HCT116 (cell line): Measurements from ENCODE around the gene FAM20B. TPM values are rescaled to one million over a fixed set of nuclear protein-coding genes. Genes with fewer than 3 reads are reported as not detected.

Source experiments
- ATAC-seq: fragments of 200-7000 bp; cut with Tn5 transposase; 2 replicates; pipeline ENCODE4 v1.9.1; 2020; ENCODE audit warnings: mild to moderate bottlenecking, moderate library complexity
- BruUV-seq: library from RNA; stranded (reverse); fragments of 400-500 nt; replicated peaks from 2 replicates; lab custom pipeline; 2021; lab: Mats Ljungman, UMichigan
- CTCF ChIA-PET: fragments of 300-600 bp; sonication (Branson Sonifier 250); formaldehyde crosslinking; loops from one replicate; lab custom pipeline; 2021; ENCODE audit warnings: antibody characterized with exemption; lab: Charles Lee
- POLR2A ChIA-PET: fragments of 300-600, 350-600 bp; sonication (Branson Sonifier 250); formaldehyde crosslinking; loops from one replicate; lab custom pipeline; 2021; ENCODE audit warnings: antibody characterized with exemption; lab: Charles Lee
- RAD21 ChIA-PET, 2 experiments: fragments of 300-600 bp; sonication (Branson Sonifier 250); formaldehyde crosslinking; loops; one replicate each; lab custom pipeline; 2023; ENCODE audit warnings: low total read pairs in 2 of 2; ENCODE audit not compliant: uncharacterized antibody in 2 of 2, unreplicated experiment in 2 of 2, low non-redundant PET in 1 of 2; lab: Charles Lee
- DNase-seq: peaks from one replicate; pipeline ENCODE4 v3.0.0-alpha.2; 2010; ENCODE audit warnings: low read depth, low spot score
- H2AFZ ChIP-seq: fragments of 200-600 bp; shearing (Covaris generic), sonication (generic); 2 replicates; pipeline ENCODE4 v1.6.1; 2017; ENCODE audit warnings: low read depth, mixed run types, mixed read lengths, antibody characterized with exemption, low read length; ENCODE audit not compliant: poor library complexity, severe bottlenecking
- H3K27ac ChIP-seq: 2 replicates; pipeline ENCODE4 v1.5.1; 2012; ENCODE audit warnings: low read depth, low read length
- H3K27me3 ChIP-seq: fragments of 200-600 bp; sonication (generic); 2 replicates; pipeline ENCODE4 v1.6.1; 2016; ENCODE audit warnings: mixed run types, low read length, mixed read lengths; ENCODE audit not compliant: insufficient read depth
- H3K36me3 ChIP-seq, 2 experiments: fragments of 200-500 bp in 1 of 2; fragments of 200-600 bp in 1 of 2; sonication (Bioruptor generic) in 1 of 2; sonication (generic) in 1 of 2; 2 replicates each; pipeline versions ENCODE4 v1.5.1 to v1.6.1; 2014 to 2016; ENCODE audit warnings: low read length in 2 of 2, inconsistent platforms in 1 of 2, mixed read lengths in 1 of 2, mixed run types in 1 of 2; ENCODE audit not compliant: insufficient read depth in 2 of 2, control insufficient read depth in 1 of 2
- H3K4me1 ChIP-seq, 2 experiments: fragments of 200-600 bp in 1 of 2; sonication (generic) in 1 of 2; 2 replicates each; pipeline versions ENCODE4 v1.5.1 to v1.6.1; 2012 to 2017; ENCODE audit warnings: low read length in 2 of 2, inconsistent platforms in 1 of 2, mild to moderate bottlenecking in 1 of 2, mixed read lengths in 1 of 2, mixed run types in 1 of 2, moderate library complexity in 1 of 2; ENCODE audit not compliant: insufficient read depth in 2 of 2, control insufficient read depth in 1 of 2
- H3K4me2 ChIP-seq: fragments of 200-600 bp; sonication (generic); 2 replicates; pipeline ENCODE4 v1.6.1; 2017; ENCODE audit warnings: mixed run types, low read length, mixed read lengths
- H3K4me3 ChIP-seq, 2 experiments: fragments of 200-600 bp in 1 of 2; sonication (generic) in 1 of 2; replicated peaks in 1 of 2; 2 replicates each; pipeline ENCODE4 v1.5.1; 2011 to 2016; ENCODE audit warnings: low read length in 2 of 2, control low read depth in 1 of 2, low read depth in 1 of 2, mild to moderate bottlenecking in 1 of 2, mixed read lengths in 1 of 2, mixed run types in 1 of 2
- H3K79me2 ChIP-seq: fragments of 200-600 bp; sonication (generic); 2 replicates; pipeline ENCODE4 v1.6.1; 2017; ENCODE audit warnings: mild to moderate bottlenecking, mixed run types, low read length, moderate library complexity, mixed read lengths; ENCODE audit not compliant: insufficient read depth
- H3K9ac ChIP-seq: fragments of 200-600 bp; sonication (generic); 2 replicates; pipeline ENCODE4 v1.6.1; 2016; ENCODE audit warnings: low read length, mixed read lengths
- H3K9me2 ChIP-seq: fragments of 200-600 bp; sonication (generic), shearing (Covaris generic); 2 replicates; pipeline ENCODE4 v1.6.1; 2017; ENCODE audit warnings: mixed run types, mild to moderate bottlenecking, moderate library complexity; ENCODE audit not compliant: insufficient read depth
- H3K9me3 ChIP-seq, 2 experiments: fragments of 200-500 bp in 1 of 2; fragments of 200-600 bp in 1 of 2; sonication (Bioruptor generic) in 1 of 2; sonication (generic) in 1 of 2; 2 replicates each; pipeline ENCODE4 v1.6.1; 2014 to 2017; ENCODE audit warnings: low read length in 2 of 2, mixed read lengths in 2 of 2, inconsistent platforms in 1 of 2, low read depth in 1 of 2, mild to moderate bottlenecking in 1 of 2, mixed run types in 1 of 2, moderate library complexity in 1 of 2; ENCODE audit not compliant: control insufficient read depth in 1 of 2, insufficient read depth in 1 of 2
- H4K20me1 ChIP-seq: fragments of 200-600 bp; sonication (generic), shearing (Covaris generic); 2 replicates; pipeline ENCODE4 v1.6.1; 2017; ENCODE audit warnings: mixed run types, mild to moderate bottlenecking, moderate library complexity; ENCODE audit not compliant: insufficient read depth
- CBX3 ChIP-seq: IDR thresholded peaks from 2 replicates; pipeline ENCODE4 v1.6.1; 2012; ENCODE audit warnings: low read depth
- EGR1 ChIP-seq: IDR thresholded peaks from 2 replicates; pipeline ENCODE4 v1.6.1; 2012; ENCODE audit warnings: low read depth
- ELF1 ChIP-seq: IDR thresholded peaks from 2 replicates; pipeline ENCODE4 v1.6.1; 2012; ENCODE audit warnings: low read depth, borderline replicate concordance
- EZH2phosphoT487 ChIP-seq: fragments of 200-600 bp; IDR thresholded peaks from 2 replicates; pipeline ENCODE4 v1.6.1; 2018; ENCODE audit warnings: antibody characterized with exemption, borderline replicate concordance
- JUND ChIP-seq: IDR thresholded peaks from 2 replicates; pipeline ENCODE4 v1.6.1; 2012
- POLR2A ChIP-seq: IDR thresholded peaks from 2 replicates; pipeline ENCODE4 v1.7.0; 2011; ENCODE audit warnings: borderline replicate concordance; ENCODE audit not compliant: insufficient read depth, insufficient read length; ENCODE audit errors: extremely low read depth
- POLR2AphosphoS5 ChIP-seq: IDR thresholded peaks from 2 replicates; pipeline ENCODE4 v1.6.1; 2011; ENCODE audit warnings: mild to moderate bottlenecking, low read depth, low read length, moderate library complexity
- RAD21 ChIP-seq: IDR thresholded peaks from 2 replicates; pipeline ENCODE4 v1.6.1; 2012; ENCODE audit warnings: low read depth, mild to moderate bottlenecking
- SIN3A ChIP-seq: IDR thresholded peaks from 2 replicates; pipeline ENCODE4 v1.6.1; 2012; ENCODE audit warnings: low read depth
- SP1 ChIP-seq: IDR thresholded peaks from 2 replicates; pipeline ENCODE4 v1.6.1; 2012; ENCODE audit warnings: low read depth
- TCF7L2 ChIP-seq: IDR thresholded peaks from 2 replicates; pipeline ENCODE4 v1.7.0; 2011; ENCODE audit warnings: borderline replicate concordance, inconsistent platforms; ENCODE audit not compliant: insufficient read depth, insufficient read length; ENCODE audit errors: extremely low read depth
- YY1 ChIP-seq: IDR thresholded peaks from 2 replicates; pipeline ENCODE4 v1.6.1; 2011; ENCODE audit warnings: low read length, low read depth, moderate library complexity, mild to moderate bottlenecking; ENCODE audit not compliant: insufficient replicate concordance; ENCODE audit errors: extremely low read depth
- ZFX ChIP-seq: fragments of 450-650 bp; IDR thresholded peaks from 2 replicates; pipeline ENCODE4 v1.6.1; 2017
- ZNF274 ChIP-seq: fragments of 200-500 bp; sonication (Bioruptor generic); IDR thresholded peaks from 2 replicates; pipeline ENCODE4 v1.6.1; 2014; ENCODE audit warnings: mild to moderate bottlenecking, low read depth, low read length, inconsistent platforms
- intact Hi-C: fragments of 100-400 bp; cut with micrococcal nuclease; formaldehyde crosslinking; loops from 2 replicates; pipeline ENCODE4 v1.10.0; 2022
- total RNA-seq: library from RNA; stranded (reverse); gene quantifications from one replicate; pipeline ENCODE4 v1.2.1, GENCODE V29; 2021; ENCODE audit not compliant: unreplicated experiment

Gene FAM20B
- total RNA-seq, 1 experiment from 2014 or later = 36.7 TPM

DNA sequence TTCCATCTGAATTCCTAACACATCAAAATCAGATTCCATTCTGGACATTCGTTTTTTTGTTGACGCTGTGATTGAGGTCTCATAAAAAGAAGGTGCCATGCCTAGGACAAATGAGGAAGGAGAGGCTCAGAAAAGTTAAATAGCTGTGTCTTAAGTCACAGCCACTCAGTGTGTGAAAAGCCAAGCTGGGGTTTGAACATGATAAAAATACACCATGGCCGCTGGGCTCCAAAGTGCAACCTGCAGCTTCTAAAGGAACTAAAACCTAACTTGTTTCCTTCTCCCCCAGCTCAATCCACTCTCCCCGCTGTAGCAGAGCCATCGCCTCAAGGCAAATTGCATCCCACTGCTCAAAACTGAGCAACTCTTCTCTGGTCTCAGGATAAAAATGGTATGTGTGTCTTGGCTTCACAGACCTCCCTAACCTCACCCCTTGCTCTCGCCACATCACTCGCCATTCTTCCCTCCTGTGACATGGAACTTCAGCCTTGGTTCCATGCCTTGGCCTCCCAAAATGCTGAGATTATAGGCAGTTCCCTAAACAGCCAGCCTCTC, 22.1 kb upstream of the FAM20B start:
- CTCF ChIA-PET = interaction anchor here (0.7 to 4.1 kb wide), 20 partner anchors 75 to 972 kb away, joined by 3 to 42 read pairs (median 6); no protein-coding TSS in a partner anchor
- Histone ChIP-seq H3K4me1 (peaks cover 0 to 11% of the 10 kb centered on the region in 2 experiments; a peak in 3 of 4 replicates), H2AFZ (no peak overlapping the region), H4K20me1 (no peaks in the 10 kb centered on the region), H3K36me3 (no peaks in the 10 kb centered on the region), H3K4me2 (no peak overlapping the region), H3K27me3 (no peaks in the 10 kb centered on the region), H3K9me2 (no peaks in the 10 kb centered on the region), H3K9ac (no peak overlapping the region), H3K27ac (no peak overlapping the region), H3K79me2 (no peaks in the 10 kb centered on the region), H3K4me3 (no peak overlapping the region), H3K9me3 (no peaks in the 10 kb centered on the region)
- intact Hi-C loops = loop anchor here (1.0 to 10.0 kb wide), 4 partner anchors 229 to 1059 kb away; no protein-coding TSS in a partner anchor
- RAD21 ChIA-PET = interaction anchor here (0.7 to 3.0 kb wide), 8 partner anchors 15 to 472 kb away, joined by 3 to 10 read pairs (median 4); no protein-coding TSS in a partner anchor
- DNase-seq (no peak), ATAC-seq (no peak)
- no peak for TF ChIP-seq EZH2phosphoT487
- no peak for TF ChIP-seq ZNF274
- TF ChIP-seq ZFX = no peak
- TF ChIP-seq ELF1 = no peak
- TF ChIP-seq EGR1 = no peak
- TF ChIP-seq CBX3 = no peak
- no peak for TF ChIP-seq POLR2AphosphoS5
- TF ChIP-seq POLR2A = no peak
- no peak for TF ChIP-seq YY1
- no peak for TF ChIP-seq SP1
- TF ChIP-seq SIN3A = no peak
- POLR2A ChIA-PET = interaction anchor here (1.0 kb wide), 1 partner anchor 461 kb away, joined by 3 read pairs; no protein-coding TSS in a partner anchor
- no TSS peak for BruUV-seq

DNA sequence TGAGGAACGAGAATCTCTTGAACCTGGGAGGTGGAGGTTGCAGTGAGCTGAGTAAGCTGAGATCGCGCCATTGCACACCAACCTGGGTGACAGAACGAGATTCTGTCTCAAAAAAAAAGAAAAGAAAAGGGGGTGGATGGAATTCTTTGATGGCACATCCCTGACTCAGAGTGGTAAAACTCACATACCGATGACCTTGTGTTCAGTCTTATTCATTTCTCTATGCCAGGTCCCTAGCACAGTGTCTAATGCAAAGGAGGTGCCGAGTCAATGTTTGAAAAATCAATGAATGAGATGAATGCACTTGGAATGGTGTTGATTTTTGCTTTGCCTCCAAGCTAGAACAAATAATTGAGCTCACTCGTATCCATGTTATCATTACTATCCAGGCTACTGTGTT, 18.5 kb upstream of the FAM20B start:
- DNase-seq (no peak), ATAC-seq (no peak)
- Histone ChIP-seq H3K4me1 (peaks cover 0 to 9% of the 10 kb centered on the region in 2 experiments; a peak in 3 of 4 replicates), H3K4me3 (no peak overlapping the region), H3K9me2 (no peaks in the 10 kb centered on the region), H3K27ac (no peak overlapping the region), H4K20me1 (no peaks in the 10 kb centered on the region), H3K36me3 (no peaks in the 10 kb centered on the region), H2AFZ (no peak overlapping the region), H3K9me3 (no peaks in the 10 kb centered on the region), H3K79me2 (no peaks in the 10 kb centered on the region), H3K9ac (no peak overlapping the region), H3K4me2 (no peak overlapping the region), H3K27me3 (no peaks in the 10 kb centered on the region)
- TF ChIP-seq RAD21 = no peak
- no peak for TF ChIP-seq POLR2AphosphoS5
- TF ChIP-seq JUND = no peak
- no peak for TF ChIP-seq POLR2A
- TF ChIP-seq TCF7L2 = no peak
- BruUV-seq = no TSS peak
- ChIA-PET RAD21 (no interaction called here), POLR2A (no interaction called here), CTCF (interaction anchor here (1.0 kb wide), 1 partner anchor 464 kb away, joined by 3 read pairs; no protein-coding TSS in a partner anchor)
- intact Hi-C loops = loop anchor here (10.0 kb wide), 1 partner anchor 1062 kb away; no protein-coding TSS in a partner anchor
